Nephron (organoid): ENCODE measurements around the gene NTM.

Source experiments
- H3K27ac Mint-ChIP-seq, 3 experiments: 2 replicates each; pipeline ENCODE4 v1.8.0; 2020; ENCODE audit warnings: mixed read lengths in 3 of 3, mild to moderate bottlenecking in 2 of 3, moderate library complexity in 1 of 3
- H3K27me3 Mint-ChIP-seq: 2 replicates; pipeline ENCODE4 v1.8.0; 2021; ENCODE audit warnings: low read depth, mild to moderate bottlenecking, moderate library complexity, mixed read lengths
- H3K36me3 Mint-ChIP-seq: 2 replicates; pipeline ENCODE4 v1.8.0; 2020; ENCODE audit warnings: low read depth, mixed read lengths
- H3K4me1 Mint-ChIP-seq: 2 replicates; pipeline ENCODE4 v1.8.0; 2020; ENCODE audit warnings: mixed read lengths
- H3K4me3 Mint-ChIP-seq, 3 experiments: 2 replicates each; pipeline ENCODE4 v1.8.0; 2020; ENCODE audit warnings: mild to moderate bottlenecking in 3 of 3, mixed read lengths in 3 of 3, moderate library complexity in 2 of 3
- H3K9me3 Mint-ChIP-seq: 2 replicates; pipeline ENCODE4 v1.8.0; 2020; ENCODE audit warnings: mixed read lengths
- TF ChIP-seq, protein P1 (sequence below), 3 experiments: fragments of 200-600 bp; sonication (generic); IDR thresholded peaks; one replicate each; pipeline ENCODE4 v1.5.0; 2021; ENCODE audit warnings: antibody characterized with exemption in 3 of 3; ENCODE audit not compliant: unreplicated experiment in 3 of 3

The NTM gene

GRCh38 chr11:132047167-132047566, 676.8 kb downstream of the NTM start:
- H3K9me3 Mint-ChIP-seq, result no peaks in the 10 kb centered on the region
- TF ChIP-seq, protein P1, sequence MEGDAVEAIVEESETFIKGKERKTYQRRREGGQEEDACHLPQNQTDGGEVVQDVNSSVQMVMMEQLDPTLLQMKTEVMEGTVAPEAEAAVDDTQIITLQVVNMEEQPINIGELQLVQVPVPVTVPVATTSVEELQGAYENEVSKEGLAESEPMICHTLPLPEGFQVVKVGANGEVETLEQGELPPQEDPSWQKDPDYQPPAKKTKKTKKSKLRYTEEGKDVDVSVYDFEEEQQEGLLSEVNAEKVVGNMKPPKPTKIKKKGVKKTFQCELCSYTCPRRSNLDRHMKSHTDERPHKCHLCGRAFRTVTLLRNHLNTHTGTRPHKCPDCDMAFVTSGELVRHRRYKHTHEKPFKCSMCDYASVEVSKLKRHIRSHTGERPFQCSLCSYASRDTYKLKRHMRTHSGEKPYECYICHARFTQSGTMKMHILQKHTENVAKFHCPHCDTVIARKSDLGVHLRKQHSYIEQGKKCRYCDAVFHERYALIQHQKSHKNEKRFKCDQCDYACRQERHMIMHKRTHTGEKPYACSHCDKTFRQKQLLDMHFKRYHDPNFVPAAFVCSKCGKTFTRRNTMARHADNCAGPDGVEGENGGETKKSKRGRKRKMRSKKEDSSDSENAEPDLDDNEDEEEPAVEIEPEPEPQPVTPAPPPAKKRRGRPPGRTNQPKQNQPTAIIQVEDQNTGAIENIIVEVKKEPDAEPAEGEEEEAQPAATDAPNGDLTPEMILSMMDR (IDR thresholded peaks at IDR 0.05; ENCODE audit: unreplicated experiment in 3 of 3), result no peak
- H3K27me3 Mint-ChIP-seq, result no peaks in the 10 kb centered on the region
- H3K36me3 Mint-ChIP-seq, result no peaks in the 10 kb centered on the region
- peak overlapping the region; percentile 16 to 72 (median 53) for H3K27ac Mint-ChIP-seq
- peaks cover 60% of the 10 kb centered on the region for H3K4me1 Mint-ChIP-seq
- H3K4me3 Mint-ChIP-seq, result no peak overlapping the region

- Mint-ChIP-seq H3K4me1 (peaks cover 62% of the 10 kb centered on the region), H3K27ac (peak overlapping the region; percentile 32 to 72 (median 53)), H3K36me3 (no peaks in the 10 kb centered on the region), H3K27me3 (no peaks in the 10 kb centered on the region), H3K9me3 (no peaks in the 10 kb centered on the region), H3K4me3 (no peak overlapping the region)
- TF ChIP-seq, protein P1 (IDR thresholded peaks at IDR 0.05; ENCODE audit: unreplicated experiment in 3 of 3), result no peak
Measured at GRCh38 chr11:132048040-132048439, 677.6 kb downstream of the NTM start.

- Mint-ChIP-seq H3K4me3 (no peak overlapping the region), H3K4me1 (peaks cover 62% of the 10 kb centered on the region), H3K27me3 (no peaks in the 10 kb centered on the region), H3K9me3 (no peaks in the 10 kb centered on the region), H3K36me3 (no peaks in the 10 kb centered on the region), H3K27ac (no peak overlapping the region)
- TF ChIP-seq, protein P1 (IDR thresholded peaks at IDR 0.05; ENCODE audit: unreplicated experiment in 3 of 3), result no peak
Measured at GRCh38 chr11:132049205-132049604, 678.8 kb downstream of the NTM start.

DNA sequence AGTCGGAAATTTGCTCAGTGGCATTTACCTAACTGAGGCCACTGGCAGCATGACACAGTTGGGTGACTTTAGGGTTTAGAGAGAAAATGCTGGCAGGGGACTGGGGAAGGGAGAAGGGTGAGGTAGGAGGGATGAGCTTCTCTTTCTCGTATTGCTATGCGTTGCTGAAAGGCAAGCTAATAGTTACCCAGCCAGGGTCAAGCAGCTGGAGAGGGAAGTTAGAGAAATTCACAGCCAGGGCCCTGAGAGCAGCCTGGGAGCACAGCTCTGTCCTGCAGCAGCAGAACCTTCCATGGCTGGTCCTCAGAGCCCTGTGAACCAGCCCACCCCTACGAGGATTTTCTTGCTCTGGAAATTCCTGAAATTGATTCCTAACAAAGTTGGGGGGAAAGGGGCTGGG, 679.6 kb downstream of the NTM start:
- Mint-ChIP-seq H3K4me3 (no peak overlapping the region), H3K9me3 (no peaks in the 10 kb centered on the region)

DNA sequence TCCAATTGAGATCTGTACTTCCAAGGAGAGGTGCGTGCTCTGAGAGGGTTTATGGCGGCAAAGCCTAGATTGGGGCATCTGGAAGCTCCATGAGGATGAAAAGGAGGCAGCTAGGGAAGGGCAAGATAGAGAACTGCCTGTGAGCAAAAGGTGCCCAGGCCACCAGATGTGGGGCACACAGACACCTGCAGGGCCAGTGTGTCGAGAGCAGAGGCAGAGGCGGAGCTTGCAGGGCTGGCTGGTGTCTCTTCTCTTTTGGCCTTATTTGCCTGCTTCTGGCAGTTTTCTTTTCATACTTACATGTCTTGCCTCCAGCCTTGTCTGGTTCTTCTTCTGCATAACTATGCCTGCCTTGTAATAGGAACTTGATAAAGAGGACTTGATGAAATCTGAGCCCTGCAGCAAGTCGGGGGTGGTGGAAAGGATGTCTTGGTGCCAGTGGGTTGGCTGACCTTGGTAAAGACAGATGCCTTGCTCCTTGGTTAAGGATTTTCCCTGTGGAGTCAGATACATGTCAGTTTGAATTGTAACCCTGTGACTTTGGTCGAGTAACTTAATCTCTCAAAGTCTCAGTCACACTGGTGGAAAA, 680.3 kb downstream of the NTM start:
- H3K27ac Mint-ChIP-seq, result peak overlapping the region in 1 of 3 experiments; percentile 44
- H3K9me3 Mint-ChIP-seq, result no peaks in the 10 kb centered on the region
- peaks cover 58% of the 10 kb centered on the region for H3K4me1 Mint-ChIP-seq
- H3K27me3 Mint-ChIP-seq, result no peaks in the 10 kb centered on the region
- TF ChIP-seq, protein P1 (IDR thresholded peaks at IDR 0.05; ENCODE audit: unreplicated experiment in 3 of 3), result no peak
- no peak overlapping the region for H3K4me3 Mint-ChIP-seq
- no peaks in the 10 kb centered on the region for H3K36me3 Mint-ChIP-seq

More for the DNA sequence above, 679.6 kb downstream of the NTM start:
- Mint-ChIP-seq H3K27me3 (no peaks in the 10 kb centered on the region), H3K36me3 (no peaks in the 10 kb centered on the region), H3K4me1 (peaks cover 60% of the 10 kb centered on the region), H3K27ac (peak overlapping the region in 1 of 3 experiments; percentile 44)
- TF ChIP-seq, protein P1 (IDR thresholded peaks at IDR 0.05; ENCODE audit: unreplicated experiment in 3 of 3), result no peak

DNA sequence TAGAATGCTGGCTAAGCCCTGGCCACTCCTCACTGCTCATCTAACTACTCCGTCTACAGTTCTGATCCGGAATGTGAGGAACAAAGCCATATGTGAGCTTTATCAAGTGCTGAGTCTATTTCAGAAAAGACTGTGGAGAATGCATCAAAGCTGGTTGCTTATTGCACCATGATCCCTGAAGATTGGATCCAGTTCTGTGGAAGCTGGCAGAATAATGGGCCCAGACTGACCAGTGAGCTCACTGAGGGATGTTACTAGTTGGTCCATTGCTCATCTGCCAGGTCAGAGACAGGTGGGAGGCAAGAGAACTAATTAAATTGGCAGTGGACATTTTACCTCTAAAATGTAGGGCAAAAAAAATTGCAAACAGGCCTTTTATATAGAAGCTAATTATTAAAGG, 681.3 kb downstream of the NTM start:
- Mint-ChIP-seq H3K9me3 (no peaks in the 10 kb centered on the region), H3K36me3 (no peaks in the 10 kb centered on the region), H3K4me1 (peaks cover 54% of the 10 kb centered on the region), H3K4me3 (no peak overlapping the region), H3K27me3 (no peaks in the 10 kb centered on the region), H3K27ac (no peak overlapping the region)
- TF ChIP-seq, protein P1 (IDR thresholded peaks at IDR 0.05; ENCODE audit: unreplicated experiment in 3 of 3), result no peak
